ENCODE data around the gene ZNF33B.

DNA sequence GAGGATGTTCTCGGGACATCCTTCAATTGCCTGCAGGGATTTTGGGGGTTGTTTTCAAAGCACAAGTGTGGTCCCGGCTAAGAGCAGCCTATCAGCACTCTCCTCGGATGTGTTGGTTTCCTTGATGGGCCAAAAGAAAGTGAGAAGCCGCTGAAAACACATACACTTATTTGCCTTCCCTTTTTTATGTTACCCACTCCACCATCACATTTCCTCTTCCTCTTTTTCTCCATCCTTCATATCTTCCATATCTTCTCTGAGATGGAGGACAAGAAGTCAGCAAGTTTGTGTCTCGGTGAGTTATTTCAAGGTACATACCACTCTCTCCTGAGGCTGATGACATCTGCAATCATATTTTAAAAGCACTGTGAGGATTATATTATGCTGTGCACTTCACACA is 64.0 kb downstream of the ZNF33B start:
- TF ChIP-seq POLR2A (IDR thresholded peaks at IDR 0.05), result no peak
- TF ChIP-seq, protein P1, sequence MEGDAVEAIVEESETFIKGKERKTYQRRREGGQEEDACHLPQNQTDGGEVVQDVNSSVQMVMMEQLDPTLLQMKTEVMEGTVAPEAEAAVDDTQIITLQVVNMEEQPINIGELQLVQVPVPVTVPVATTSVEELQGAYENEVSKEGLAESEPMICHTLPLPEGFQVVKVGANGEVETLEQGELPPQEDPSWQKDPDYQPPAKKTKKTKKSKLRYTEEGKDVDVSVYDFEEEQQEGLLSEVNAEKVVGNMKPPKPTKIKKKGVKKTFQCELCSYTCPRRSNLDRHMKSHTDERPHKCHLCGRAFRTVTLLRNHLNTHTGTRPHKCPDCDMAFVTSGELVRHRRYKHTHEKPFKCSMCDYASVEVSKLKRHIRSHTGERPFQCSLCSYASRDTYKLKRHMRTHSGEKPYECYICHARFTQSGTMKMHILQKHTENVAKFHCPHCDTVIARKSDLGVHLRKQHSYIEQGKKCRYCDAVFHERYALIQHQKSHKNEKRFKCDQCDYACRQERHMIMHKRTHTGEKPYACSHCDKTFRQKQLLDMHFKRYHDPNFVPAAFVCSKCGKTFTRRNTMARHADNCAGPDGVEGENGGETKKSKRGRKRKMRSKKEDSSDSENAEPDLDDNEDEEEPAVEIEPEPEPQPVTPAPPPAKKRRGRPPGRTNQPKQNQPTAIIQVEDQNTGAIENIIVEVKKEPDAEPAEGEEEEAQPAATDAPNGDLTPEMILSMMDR (IDR thresholded peaks at IDR 0.05), result no peak
